ENCODE measurements around the gene KLF15. TPM values are rescaled to one million over a fixed set of nuclear protein-coding genes. Genes with fewer than 3 reads are reported as not detected.

The KLF15 gene
- total RNA-seq, 1 experiment from 2014 or later: not detected

DNA sequence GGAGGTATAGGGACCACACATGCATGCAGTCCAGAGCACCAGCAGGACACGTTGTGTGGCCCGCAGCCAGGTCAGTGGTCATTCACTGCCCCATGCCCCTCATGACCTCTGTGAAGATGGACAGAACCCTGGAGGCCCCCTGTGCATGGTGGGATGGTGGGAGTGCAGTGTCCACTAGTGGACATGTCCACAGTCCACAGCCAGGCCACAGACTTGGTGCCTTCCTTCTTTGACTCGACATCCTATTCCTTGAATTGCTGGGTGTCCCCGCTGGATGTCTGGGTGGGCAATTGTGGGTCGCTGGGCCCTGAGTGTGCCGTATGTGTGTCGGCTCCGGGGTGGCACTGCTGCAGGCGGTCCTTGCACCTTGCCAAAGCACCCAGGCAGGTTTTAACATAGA is 35.7 kb downstream of the KLF15 start:
- TF ChIP-seq, protein P1, sequence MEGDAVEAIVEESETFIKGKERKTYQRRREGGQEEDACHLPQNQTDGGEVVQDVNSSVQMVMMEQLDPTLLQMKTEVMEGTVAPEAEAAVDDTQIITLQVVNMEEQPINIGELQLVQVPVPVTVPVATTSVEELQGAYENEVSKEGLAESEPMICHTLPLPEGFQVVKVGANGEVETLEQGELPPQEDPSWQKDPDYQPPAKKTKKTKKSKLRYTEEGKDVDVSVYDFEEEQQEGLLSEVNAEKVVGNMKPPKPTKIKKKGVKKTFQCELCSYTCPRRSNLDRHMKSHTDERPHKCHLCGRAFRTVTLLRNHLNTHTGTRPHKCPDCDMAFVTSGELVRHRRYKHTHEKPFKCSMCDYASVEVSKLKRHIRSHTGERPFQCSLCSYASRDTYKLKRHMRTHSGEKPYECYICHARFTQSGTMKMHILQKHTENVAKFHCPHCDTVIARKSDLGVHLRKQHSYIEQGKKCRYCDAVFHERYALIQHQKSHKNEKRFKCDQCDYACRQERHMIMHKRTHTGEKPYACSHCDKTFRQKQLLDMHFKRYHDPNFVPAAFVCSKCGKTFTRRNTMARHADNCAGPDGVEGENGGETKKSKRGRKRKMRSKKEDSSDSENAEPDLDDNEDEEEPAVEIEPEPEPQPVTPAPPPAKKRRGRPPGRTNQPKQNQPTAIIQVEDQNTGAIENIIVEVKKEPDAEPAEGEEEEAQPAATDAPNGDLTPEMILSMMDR (conservative IDR thresholded peaks at IDR 0.05; ENCODE audit: low read depth, low read length): no peak
- TF ChIP-seq EZH2 (IDR thresholded peaks at IDR 0.05; ENCODE audit: low read length, unreplicated experiment) (no peak), EZH2phosphoT487 (IDR thresholded peaks at IDR 0.05; ENCODE audit: borderline replicate concordance, low read length) (no peak)
- Histone ChIP-seq H3K27ac (ENCODE audit: low read length) (no peak overlapping the region), H3F3A (ENCODE audit: low read length, unreplicated experiment) (no peaks in the 10 kb centered on the region), H3K36me3 (ENCODE audit: low read depth, low read length) (no peaks in the 10 kb centered on the region), H3K4me3 (ENCODE audit: low read length) (no peak overlapping the region), H3K79me2 (ENCODE audit: low read length) (no peaks in the 10 kb centered on the region), H3K9me2 (replicated peaks; ENCODE audit: low read length) (no peaks in the 10 kb centered on the region), H2AFZ (ENCODE audit: low read length) (no peak overlapping the region), H3K9ac (ENCODE audit: low read length) (no peak overlapping the region), H3K27me3 (ENCODE audit: low read length) (peaks cover 15% of the 10 kb centered on the region), H4K20me1 (ENCODE audit: low read length) (no peaks in the 10 kb centered on the region), H3K4me2 (ENCODE audit: low read length) (no peak overlapping the region), H3K9me3 (ENCODE audit: low read length) (no peaks in the 10 kb centered on the region), H3K4me1 (ENCODE audit: insufficient read depth, low read length) (no peaks in the 10 kb centered on the region)
- no TSS peak for BruUV-seq (replicated peaks)
- ChIA-PET CTCF (no interaction called here), POLR2A (ENCODE audit: unreplicated experiment) (no interaction called here)
- ATAC-seq (no peak), DNase-seq (no peak)
- intact Hi-C loops (cut with micrococcal nuclease): no loop called here

DNA sequence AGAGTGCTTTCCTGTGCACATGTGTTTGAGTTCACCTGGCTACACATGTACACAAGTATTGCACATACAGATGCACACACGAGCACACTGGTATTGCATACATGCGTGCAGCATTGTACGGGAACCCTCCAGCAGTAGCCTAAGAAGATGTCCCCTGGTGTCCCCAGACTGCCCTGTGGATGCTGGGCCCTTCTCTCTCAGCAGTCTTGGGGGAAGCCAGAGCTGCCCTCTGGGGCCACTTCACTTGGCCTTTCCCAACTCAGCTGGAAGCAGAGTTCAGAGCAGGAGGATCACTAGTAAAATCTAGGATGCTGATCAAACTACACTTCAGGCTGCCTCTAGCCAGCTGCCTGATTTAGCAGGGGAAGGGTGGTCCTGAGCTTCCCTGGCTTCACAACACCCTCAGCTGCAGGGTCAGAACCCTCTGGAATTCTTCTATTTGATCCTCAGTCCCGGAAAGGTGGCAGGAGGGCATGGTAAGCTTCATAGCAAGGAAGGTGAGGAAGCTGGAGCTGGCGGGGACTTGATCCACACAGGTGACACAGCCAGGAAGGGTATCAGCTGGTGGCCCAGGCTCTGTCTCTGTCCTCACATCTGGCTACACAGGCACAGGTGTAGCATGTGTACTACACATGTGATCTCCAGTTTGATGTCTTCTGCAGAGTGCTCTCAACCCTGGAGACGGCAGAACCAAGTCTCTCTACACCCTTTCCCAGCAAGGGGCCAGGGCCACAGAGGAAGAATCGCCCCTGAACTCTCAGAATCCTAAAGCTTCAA is 36.5 kb downstream of the KLF15 start:
- no peak for TF ChIP-seq EZH2 (IDR thresholded peaks at IDR 0.05; ENCODE audit: low read length, unreplicated experiment)
- TF ChIP-seq, protein P1 (conservative IDR thresholded peaks at IDR 0.05; ENCODE audit: low read depth, low read length): no peak
- TF ChIP-seq EZH2phosphoT487 (IDR thresholded peaks at IDR 0.05; ENCODE audit: borderline replicate concordance, low read length): no peak
- H3K4me3 ChIP-seq (ENCODE audit: low read length): no peak overlapping the region
- H3K9me3 ChIP-seq (ENCODE audit: low read length): no peaks in the 10 kb centered on the region
- ChIA-PET POLR2A (ENCODE audit: unreplicated experiment) (no interaction called here), CTCF (no interaction called here)
- DNase-seq: no peak
- BruUV-seq (replicated peaks): no TSS peak
- H3K4me2 ChIP-seq (ENCODE audit: low read length): no peak overlapping the region
- no peaks in the 10 kb centered on the region for H3K79me2 ChIP-seq (ENCODE audit: low read length)
- no peaks in the 10 kb centered on the region for H3K36me3 ChIP-seq (ENCODE audit: low read depth, low read length)
- H3K27me3 ChIP-seq (ENCODE audit: low read length): peaks cover 15% of the 10 kb centered on the region
- H3K27ac ChIP-seq (ENCODE audit: low read length): no peak overlapping the region
- no peaks in the 10 kb centered on the region for H3F3A ChIP-seq (ENCODE audit: low read length, unreplicated experiment)
- no peak for ATAC-seq
- H2AFZ ChIP-seq (ENCODE audit: low read length): no peak overlapping the region
- H3K4me1 ChIP-seq (ENCODE audit: insufficient read depth, low read length): no peaks in the 10 kb centered on the region
- no peak overlapping the region for H3K9ac ChIP-seq (ENCODE audit: low read length)
- H3K9me2 ChIP-seq (replicated peaks; ENCODE audit: low read length): no peaks in the 10 kb centered on the region
- H4K20me1 ChIP-seq (ENCODE audit: low read length): no peaks in the 10 kb centered on the region
- intact Hi-C loops (cut with micrococcal nuclease): no loop called here

DNA sequence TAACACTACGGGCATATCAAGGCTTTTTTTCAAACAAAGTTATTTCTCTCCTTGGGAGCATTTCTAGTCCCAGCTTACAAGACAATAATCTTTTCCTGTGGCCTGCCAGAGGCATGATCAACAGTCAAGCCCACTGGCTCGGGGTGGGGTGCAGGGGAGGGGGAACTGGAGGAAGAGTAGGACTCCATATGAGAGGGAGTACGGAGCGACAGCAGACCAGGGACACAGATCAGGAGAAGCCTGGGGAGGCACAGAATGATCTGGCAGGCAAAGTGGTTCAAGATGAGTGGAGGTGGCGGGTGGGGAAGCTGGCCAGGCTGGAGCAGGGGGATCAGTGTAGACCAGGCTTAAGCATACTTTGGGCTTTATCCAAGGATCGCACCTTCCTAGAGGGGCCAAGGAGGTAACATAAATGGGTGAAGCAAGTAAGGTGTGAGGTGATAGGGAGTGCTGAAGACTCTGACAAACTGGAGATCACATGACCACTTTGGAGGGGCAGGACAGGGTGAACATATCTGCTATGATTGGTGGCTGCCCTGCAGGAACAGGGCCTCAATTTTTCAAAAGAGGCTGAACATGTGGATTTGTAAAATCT is 37.4 kb downstream of the KLF15 start:
- POLR2A ChIA-PET (ENCODE audit: unreplicated experiment): no interaction called here
- Histone ChIP-seq H3K9me2 (replicated peaks; ENCODE audit: low read length) (no peaks in the 10 kb centered on the region), H3K9ac (ENCODE audit: low read length) (no peak overlapping the region), H3F3A (ENCODE audit: low read length, unreplicated experiment) (no peaks in the 10 kb centered on the region), H3K79me2 (ENCODE audit: low read length) (no peaks in the 10 kb centered on the region), H3K4me3 (ENCODE audit: low read length) (no peak overlapping the region), H3K36me3 (ENCODE audit: low read depth, low read length) (no peaks in the 10 kb centered on the region), H3K27ac (ENCODE audit: low read length) (no peak overlapping the region), H4K20me1 (ENCODE audit: low read length) (no peaks in the 10 kb centered on the region), H3K27me3 (ENCODE audit: low read length) (peaks cover 15% of the 10 kb centered on the region), H2AFZ (ENCODE audit: low read length) (no peak overlapping the region), H3K9me3 (ENCODE audit: low read length) (no peaks in the 10 kb centered on the region), H3K4me2 (ENCODE audit: low read length) (no peak overlapping the region), H3K4me1 (ENCODE audit: insufficient read depth, low read length) (no peaks in the 10 kb centered on the region)
- DNase-seq: no peak
- intact Hi-C loops (cut with micrococcal nuclease): no loop called here
- CTCF ChIA-PET: no interaction called here
- no peak for ATAC-seq
- BruUV-seq (replicated peaks): no TSS peak
- TF ChIP-seq, protein P1 (conservative IDR thresholded peaks at IDR 0.05; ENCODE audit: low read depth, low read length): no peak
- TF ChIP-seq EZH2phosphoT487 (IDR thresholded peaks at IDR 0.05; ENCODE audit: borderline replicate concordance, low read length) (no peak), EZH2 (IDR thresholded peaks at IDR 0.05; ENCODE audit: low read length, unreplicated experiment) (no peak)

Measured in PC-3 (cell line).